Osteocyte (in vitro differentiated cells): ENCODE data around the gene CTCF. TPM values are rescaled to one million over a fixed set of nuclear protein-coding genes. Genes with fewer than 3 reads are reported as not detected.
A peak's percentile ranks its signal among the peaks of the same experiment; 100 is the strongest.

Experiments
- DNase-seq: peaks from one replicate; pipeline ENCODE4 v3.0.0; 2021; ENCODE audit warnings: mixed read lengths; ENCODE audit not compliant: unreplicated experiment; ENCODE audit errors: extremely low spot score
- H3K27ac Mint-ChIP-seq: one replicate; pipeline ENCODE4 v1.8.0; 2021; ENCODE audit warnings: mild to moderate bottlenecking, mixed read lengths; ENCODE audit not compliant: unreplicated experiment
- H3K27me3 Mint-ChIP-seq: one replicate; pipeline ENCODE4 v1.8.0; 2021; ENCODE audit warnings: mixed read lengths; ENCODE audit not compliant: unreplicated experiment
- H3K36me3 Mint-ChIP-seq: one replicate; pipeline ENCODE4 v1.8.0; 2021; ENCODE audit warnings: mixed read lengths; ENCODE audit not compliant: unreplicated experiment
- H3K4me1 Mint-ChIP-seq: one replicate; pipeline ENCODE4 v1.8.0; 2021; ENCODE audit warnings: mixed read lengths; ENCODE audit not compliant: unreplicated experiment
- H3K4me3 Mint-ChIP-seq: one replicate; pipeline ENCODE4 v1.8.0; 2021; ENCODE audit warnings: mild to moderate bottlenecking, moderate library complexity, mixed read lengths; ENCODE audit not compliant: unreplicated experiment
- H3K9me3 Mint-ChIP-seq: one replicate; pipeline ENCODE4 v1.8.0; 2021; ENCODE audit warnings: mixed read lengths; ENCODE audit not compliant: unreplicated experiment
- total RNA-seq: library from RNA; stranded (reverse); gene quantifications from 2 replicates; pipeline ENCODE4 v1.2.1, GENCODE V29; 2021
- TF ChIP-seq, protein P1 (sequence below): fragments of 200-600 bp; sonication (generic); IDR thresholded peaks from 2 replicates; pipeline ENCODE4 v1.5.0; 2021; ENCODE audit warnings: antibody characterized with exemption, mild to moderate bottlenecking, moderate library complexity

The CTCF gene
- total RNA-seq, 1 donor from 2014 or later = 43.2 TPM

DNA sequence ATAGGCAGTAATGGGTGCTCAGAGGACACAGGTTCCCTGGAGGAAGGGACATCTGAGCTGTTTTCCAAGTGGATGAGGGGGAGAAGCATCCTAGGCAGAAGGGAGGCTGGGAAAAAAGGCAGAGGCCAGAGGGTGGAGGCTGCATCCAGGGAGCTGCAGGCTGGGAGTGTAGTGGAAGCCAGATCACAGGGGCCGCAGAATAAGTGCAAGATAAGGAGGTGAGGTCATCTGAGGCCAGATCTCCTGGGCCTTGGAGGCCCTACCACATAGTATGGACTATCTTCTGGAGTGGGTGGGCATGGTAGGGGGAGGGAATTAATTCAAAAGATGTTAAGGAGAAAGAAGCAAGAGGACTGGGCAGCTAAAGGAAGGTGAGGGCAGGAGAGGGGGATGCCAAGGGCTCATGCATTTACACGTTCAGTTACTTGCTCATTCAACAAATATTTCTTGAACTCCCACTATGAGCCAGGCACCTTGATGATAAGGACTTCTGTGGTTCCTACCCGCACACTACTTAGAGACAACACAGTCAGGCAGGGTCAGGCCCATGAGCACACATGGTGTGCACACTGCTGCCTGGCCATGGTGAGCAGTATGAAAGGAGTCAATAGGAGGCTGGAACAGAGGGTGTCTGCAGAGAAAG, 36.1 kb upstream of the CTCF start:
- H3K4me1 Mint-ChIP-seq = peaks cover 24% of the 10 kb centered on the region
- TF ChIP-seq, protein P1, sequence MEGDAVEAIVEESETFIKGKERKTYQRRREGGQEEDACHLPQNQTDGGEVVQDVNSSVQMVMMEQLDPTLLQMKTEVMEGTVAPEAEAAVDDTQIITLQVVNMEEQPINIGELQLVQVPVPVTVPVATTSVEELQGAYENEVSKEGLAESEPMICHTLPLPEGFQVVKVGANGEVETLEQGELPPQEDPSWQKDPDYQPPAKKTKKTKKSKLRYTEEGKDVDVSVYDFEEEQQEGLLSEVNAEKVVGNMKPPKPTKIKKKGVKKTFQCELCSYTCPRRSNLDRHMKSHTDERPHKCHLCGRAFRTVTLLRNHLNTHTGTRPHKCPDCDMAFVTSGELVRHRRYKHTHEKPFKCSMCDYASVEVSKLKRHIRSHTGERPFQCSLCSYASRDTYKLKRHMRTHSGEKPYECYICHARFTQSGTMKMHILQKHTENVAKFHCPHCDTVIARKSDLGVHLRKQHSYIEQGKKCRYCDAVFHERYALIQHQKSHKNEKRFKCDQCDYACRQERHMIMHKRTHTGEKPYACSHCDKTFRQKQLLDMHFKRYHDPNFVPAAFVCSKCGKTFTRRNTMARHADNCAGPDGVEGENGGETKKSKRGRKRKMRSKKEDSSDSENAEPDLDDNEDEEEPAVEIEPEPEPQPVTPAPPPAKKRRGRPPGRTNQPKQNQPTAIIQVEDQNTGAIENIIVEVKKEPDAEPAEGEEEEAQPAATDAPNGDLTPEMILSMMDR = no peak

DNA sequence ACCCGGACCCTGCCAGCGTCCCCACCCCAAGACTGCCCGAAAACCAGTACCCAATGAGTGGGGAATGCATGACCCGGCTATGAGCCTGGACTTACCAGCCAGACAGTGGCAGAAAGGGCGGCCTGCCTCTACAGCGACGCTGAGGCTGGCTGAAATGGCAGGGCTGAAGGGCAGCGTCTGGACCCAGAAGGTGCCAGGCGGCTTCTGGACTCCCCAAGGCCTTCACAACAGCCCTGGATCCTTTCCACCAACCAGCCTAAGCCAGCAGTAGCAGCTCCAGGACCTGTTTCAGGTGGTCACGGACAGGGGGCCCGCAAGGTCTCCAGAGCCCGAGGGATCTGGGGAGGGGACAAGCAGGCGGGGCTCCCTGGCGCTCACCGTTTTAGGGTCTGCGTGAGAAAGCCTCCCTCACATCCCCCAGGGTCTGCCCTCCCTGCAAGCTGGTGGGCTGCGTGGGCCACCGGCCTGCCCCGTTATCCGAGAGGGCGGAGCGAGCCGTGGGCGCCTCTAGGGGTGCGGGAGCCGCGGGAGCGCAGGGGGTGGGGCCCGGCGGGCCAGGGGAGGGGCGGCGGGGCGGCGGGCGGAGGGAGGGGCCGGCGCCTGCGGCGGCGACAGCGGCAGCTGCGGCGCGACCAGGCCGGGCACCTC, 34.0 kb upstream of the CTCF start, which contains the start of gene RIPOR1:
RIPOR1 (plus strand) TSS at position 608 of the 648 bp plus-strand sequence. CDS start 9,618 bp downstream, outside the sequence.
- Mint-ChIP-seq H3K36me3 (no peaks in the 10 kb centered on the region), H3K9me3 (no peaks in the 10 kb centered on the region), H3K4me3 (peak within 1 kb of the TSS; percentile 82), H3K4me1 (peaks cover 19% of the 10 kb centered on the region), H3K27ac (peak within 1 kb of the TSS; percentile 94), H3K27me3 (no peaks in the 10 kb centered on the region)
- TF ChIP-seq, protein P1 = no peak
- DNase-seq = no peak

More for the DNA sequence above, 36.1 kb upstream of the CTCF start:
- no peaks in the 10 kb centered on the region for H3K9me3 Mint-ChIP-seq
- H3K36me3 Mint-ChIP-seq = no peaks in the 10 kb centered on the region
- DNase-seq = no peak
- H3K27ac Mint-ChIP-seq = no peak overlapping the region
- no peaks in the 10 kb centered on the region for H3K27me3 Mint-ChIP-seq
- no peak overlapping the region for H3K4me3 Mint-ChIP-seq

DNA sequence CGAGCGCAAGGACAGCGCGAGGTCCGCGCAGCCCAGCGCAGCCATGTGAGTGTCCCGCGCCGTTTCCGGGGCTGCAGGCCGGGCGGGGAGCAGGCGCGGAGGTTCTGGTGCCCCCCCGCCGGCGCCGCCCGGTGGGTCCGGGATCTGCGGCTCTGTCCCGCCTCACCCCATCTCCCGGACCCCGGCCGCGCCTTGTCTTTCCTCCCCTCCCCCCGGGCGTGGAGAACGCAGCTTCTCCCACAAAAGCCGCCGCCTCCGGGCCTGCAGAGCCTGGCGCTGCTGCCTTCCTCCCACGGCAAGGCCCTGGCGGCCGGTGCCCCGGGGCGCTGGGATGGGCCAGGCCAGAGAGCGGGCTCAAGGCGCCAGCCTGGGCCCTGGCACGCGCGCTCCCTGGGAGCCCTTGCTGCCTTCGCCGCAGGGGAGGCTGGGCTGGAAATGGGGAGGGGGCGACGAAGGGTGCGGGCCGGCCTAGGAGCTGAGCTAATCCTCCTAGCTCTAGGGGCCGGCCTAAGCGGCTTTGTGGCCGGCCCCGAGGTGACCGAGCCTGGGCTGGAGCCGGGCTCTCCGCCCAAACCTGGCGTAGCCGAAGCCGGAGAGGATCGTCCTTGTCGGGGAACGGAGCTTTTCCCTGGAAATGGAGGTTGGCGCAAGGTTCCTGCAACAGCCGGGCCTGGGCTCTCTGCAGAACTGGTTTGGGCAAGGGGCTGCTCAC, 33.3 kb upstream of the CTCF start:
- H3K9me3 Mint-ChIP-seq = no peaks in the 10 kb centered on the region
- no peaks in the 10 kb centered on the region for H3K36me3 Mint-ChIP-seq
- TF ChIP-seq, protein P1 = no peak
- peak; percentile 91 for DNase-seq
- H3K4me1 Mint-ChIP-seq = peaks cover 21% of the 10 kb centered on the region
- H3K4me3 Mint-ChIP-seq = peak overlapping the region; percentile 82
- no peaks in the 10 kb centered on the region for H3K27me3 Mint-ChIP-seq
- H3K27ac Mint-ChIP-seq = peak overlapping the region; percentile 94

DNA sequence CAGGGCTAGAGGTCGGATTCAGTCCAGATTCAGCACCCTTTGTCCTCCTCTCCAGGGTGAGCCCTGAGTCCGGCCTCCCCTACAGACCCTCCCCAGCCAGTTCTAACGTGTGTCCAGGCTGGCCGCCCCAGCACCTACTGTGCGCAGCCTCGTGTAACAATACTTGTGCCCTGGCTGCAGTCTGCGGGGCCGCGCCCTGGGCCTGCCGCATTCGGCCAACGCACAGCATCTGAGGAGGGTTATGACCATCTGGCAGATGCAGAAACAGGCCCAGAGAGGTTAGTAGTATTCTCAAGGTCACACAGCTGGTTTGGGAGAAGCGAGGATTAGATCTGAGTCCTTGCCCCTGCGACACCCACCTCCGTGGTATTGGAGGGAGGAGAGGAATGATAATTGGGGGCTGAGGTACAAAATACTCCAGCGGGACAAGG, 32.7 kb upstream of the CTCF start:
- no peaks in the 10 kb centered on the region for H3K36me3 Mint-ChIP-seq
- H3K27me3 Mint-ChIP-seq = no peaks in the 10 kb centered on the region
- peak overlapping the region; percentile 94 for H3K27ac Mint-ChIP-seq
- H3K9me3 Mint-ChIP-seq = no peaks in the 10 kb centered on the region
- peak overlapping the region; percentile 82 for H3K4me3 Mint-ChIP-seq
- H3K4me1 Mint-ChIP-seq = peaks cover 21% of the 10 kb centered on the region
- no peak for DNase-seq
- TF ChIP-seq, protein P1 = no peak
